GM12878 (cell line): ENCODE results near the gene NEGR1. TPM values are rescaled to one million over a fixed set of nuclear protein-coding genes. Genes with fewer than 3 reads are reported as not detected.

Source experiments
- ATAC-seq: fragments of 200-7000 bp; cut with Tn5 transposase; 3 replicates; pipeline ENCODE4 v1.9.1; 2020; ENCODE audit warnings: mild to moderate bottlenecking, moderate library complexity
- BruUV-seq: library from RNA; stranded (reverse); fragments of 400-500 nt; replicated peaks from 2 replicates; lab custom pipeline; 2021; lab: Mats Ljungman, UMichigan
- CTCF ChIA-PET: fragments of 300-600 bp; sonication (Branson Sonifier 250); formaldehyde crosslinking; extraction: SDS; loops from one replicate; lab custom pipeline; 2021; ENCODE audit warnings: inconsistent platforms; lab: Yijun Ruan, JAX
- POLR2A ChIA-PET: fragments of 350-600 bp; formaldehyde crosslinking; extraction: SDS; loops from one replicate; lab custom pipeline; 2021; ENCODE audit warnings: inconsistent platforms; lab: Charles Lee
- RAD21 ChIA-PET: fragments of 300-600 bp; sonication (Branson Sonifier 250); formaldehyde crosslinking; loops from one replicate; lab custom pipeline; 2023; ENCODE audit warnings: antibody characterized with exemption; ENCODE audit not compliant: unreplicated experiment; lab: Charles Lee
- SMC1A ChIA-PET: fragments of 300-600 bp; sonication (Branson Sonifier 250); formaldehyde crosslinking; loops from one replicate; lab custom pipeline; 2023; ENCODE audit not compliant: unreplicated experiment, uncharacterized antibody; lab: Charles Lee
- DNase-seq: peaks from one replicate; pipeline ENCODE4 v3.0.0-alpha.2; 2011; ENCODE audit warnings: low read depth, low spot score
- FAIRE-seq: peaks from 3 replicates; lab custom pipeline; 2011; peaks lifted over from hg19 to GRCh38; lab: Jason Lieb, UNC
- H2AFZ ChIP-seq: 2 replicates; pipeline ENCODE4 v1.6.0; 2011; ENCODE audit warnings: low read depth, low read length, control low read depth; ENCODE audit not compliant: control insufficient read depth
- H3K27ac ChIP-seq: 2 replicates; pipeline ENCODE4 v1.5.1; 2011; ENCODE audit warnings: control low read depth; ENCODE audit not compliant: control insufficient read depth, insufficient read depth
- H3K27me3 ChIP-seq, 2 experiments: replicated peaks in 1 of 2; 2 replicates each; pipeline versions ENCODE4 v1.6.0 to v1.6.1; 2011; ENCODE audit warnings: low read length in 1 of 2; ENCODE audit not compliant: control insufficient read depth in 2 of 2, insufficient read depth in 2 of 2
- H3K36me3 ChIP-seq, 2 experiments: 2 replicates each; pipeline ENCODE4 v1.5.1; 2011; ENCODE audit warnings: low read length in 1 of 2; ENCODE audit not compliant: control insufficient read depth in 2 of 2, insufficient read depth in 2 of 2
- H3K4me1 ChIP-seq: 2 replicates; pipeline ENCODE4 v1.6.1; 2011; ENCODE audit warnings: mild to moderate bottlenecking, low read length, moderate library complexity, mixed read lengths; ENCODE audit not compliant: control insufficient read depth, insufficient read depth
- H3K4me2 ChIP-seq: 2 replicates; pipeline ENCODE4 v1.6.0; 2011; ENCODE audit warnings: control low read depth; ENCODE audit not compliant: control insufficient read depth, insufficient read depth
- H3K4me3 ChIP-seq: fragments of 200-600 bp; sonication (generic); 2 replicates; pipeline ENCODE4 v1.5.1; 2016
- H3K79me2 ChIP-seq: 2 replicates; pipeline ENCODE4 v1.6.0; 2011; ENCODE audit warnings: low read length; ENCODE audit not compliant: control insufficient read depth, insufficient read depth
- H3K9ac ChIP-seq: 2 replicates; pipeline ENCODE4 v1.8.0; 2011; ENCODE audit warnings: low read length, control low read depth, mixed read lengths; ENCODE audit not compliant: control insufficient read depth, insufficient read depth
- H3K9me3 ChIP-seq: replicated peaks from 3 replicates; pipeline ENCODE4 v1.5.1; 2011; ENCODE audit warnings: mild to moderate bottlenecking, low read length; ENCODE audit not compliant: control insufficient read depth, insufficient read depth
- H4K20me1 ChIP-seq: 2 replicates; pipeline ENCODE4 v1.6.0; 2011; ENCODE audit not compliant: control insufficient read depth, insufficient read depth
- CEBPZ ChIP-seq: fragments of 150-350 bp; IDR thresholded peaks from 2 replicates; pipeline ENCODE4 v1.6.1; 2016; ENCODE audit warnings: low read depth, low read length
- CREB1 ChIP-seq: IDR thresholded peaks from 2 replicates; pipeline ENCODE4 v1.6.1; 2012; ENCODE audit warnings: low read depth, mild to moderate bottlenecking, inconsistent platforms
- E4F1 ChIP-seq: fragments of 450-650 bp; IDR thresholded peaks from 2 replicates; pipeline ENCODE4 v1.6.1; 2018; ENCODE audit warnings: borderline replicate concordance, mild to moderate bottlenecking; ENCODE audit not compliant: partially characterized antibody
- NFXL1 ChIP-seq: fragments of 450-650 bp; IDR thresholded peaks from 2 replicates; pipeline ENCODE4 v1.6.1; 2017; ENCODE audit warnings: antibody characterized with exemption, mild to moderate bottlenecking, borderline replicate concordance
- PRDM15 ChIP-seq: fragments of 450-650 bp; formaldehyde crosslinking; IDR thresholded peaks from 2 replicates; pipeline ENCODE4 v1.4.0; 2020; ENCODE audit warnings: mild to moderate bottlenecking, moderate library complexity
- SIN3A ChIP-seq: IDR thresholded peaks from 2 replicates; pipeline ENCODE4 v1.6.1; 2012; ENCODE audit warnings: low read depth, low read length, improper control_type of control experiment
- STAT3 ChIP-seq: IDR thresholded peaks from 2 replicates; pipeline ENCODE4 v1.6.1; 2011; ENCODE audit warnings: low read depth, low read length, improper control_type of control experiment
- ZNF274 ChIP-seq: IDR thresholded peaks from one replicate; pipeline ENCODE4 v1.8.0; 2011; ENCODE audit not compliant: insufficient read length, insufficient read depth
- WGBS: methylation state at CpG from one replicate; pipeline ENCODE4 v1.1.6; 2016; ENCODE audit warnings: low lambda C conversion rate; ENCODE audit not compliant: insufficient replicate concordance, insufficient coverage; ENCODE audit errors: missing lambda C conversion rate; 5-methylcytosine and 5-hydroxymethylcytosine counted together
- in situ Hi-C: fragments of 300-500 bp; cut with MboI; formaldehyde crosslinking; loops from 9 replicates; pipeline ENCODE4 v1.14.3; 2018; ENCODE audit warnings: mixed read lengths
- intact Hi-C: fragments of 100-400 bp; cut with micrococcal nuclease; formaldehyde crosslinking; loops from one replicate; pipeline ENCODE4 v1.14.2; 2022; ENCODE audit not compliant: unreplicated experiment
- polyA plus RNA-seq, 11 experiments: library from polyadenylated mRNA; depleted of rRNA in 4 of 11; unstranded in 6 of 11; stranded (reverse) in 5 of 11; fragments of >200 nt; fragmentation: Nextera tagmentation in 4 of 11; fragmentation: Illumina TruSeq in 1 of 11; extraction: Ambion mirVana in 4 of 11; extraction: Trizol in 1 of 11; gene quantifications; 1 replicate in 1 of 11; 2 replicates in 10 of 11; pipeline versions ENCODE4 v1.2.1 to v1.2.3, GENCODE V29; 2011 to 2016; ENCODE audit warnings: inconsistent platforms in 2 of 11, missing spikeins in 2 of 11, low read depth in 1 of 11
- total RNA-seq, 4 experiments: library from RNA; depleted of rRNA in 3 of 4; stranded (reverse); fragments of >200 nt in 3 of 4; fragmentation: Illumina TruSeq in 1 of 4; extraction: Trizol in 1 of 4; gene quantifications; 2 replicates each; pipeline versions ENCODE4 v1.2.1 to v1.2.3, GENCODE V29; 2013 to 2021
- TF ChIP-seq, protein P1 (sequence below): fragments of 450-650 bp; IDR thresholded peaks from 2 replicates; pipeline ENCODE4 v1.6.1; 2016; ENCODE audit warnings: mild to moderate bottlenecking

Gene NEGR1
- total and polyA plus RNA-seq, 10 of the 15 experiments (the other 5 are each of a cell fraction or from before 2014, with no cell fraction given) = under 0.01 to 0.03 (median 0.01) TPM; not detected in 7

GRCh38 chr1:71566413-71566812 is 715.9 kb downstream of the NEGR1 start (continued):
- TF ChIP-seq, protein P1, sequence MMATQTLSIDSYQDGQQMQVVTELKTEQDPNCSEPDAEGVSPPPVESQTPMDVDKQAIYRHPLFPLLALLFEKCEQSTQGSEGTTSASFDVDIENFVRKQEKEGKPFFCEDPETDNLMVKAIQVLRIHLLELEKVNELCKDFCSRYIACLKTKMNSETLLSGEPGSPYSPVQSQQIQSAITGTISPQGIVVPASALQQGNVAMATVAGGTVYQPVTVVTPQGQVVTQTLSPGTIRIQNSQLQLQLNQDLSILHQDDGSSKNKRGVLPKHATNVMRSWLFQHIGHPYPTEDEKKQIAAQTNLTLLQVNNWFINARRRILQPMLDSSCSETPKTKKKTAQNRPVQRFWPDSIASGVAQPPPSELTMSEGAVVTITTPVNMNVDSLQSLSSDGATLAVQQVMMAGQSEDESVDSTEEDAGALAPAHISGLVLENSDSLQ = no peak
- no peak for TF ChIP-seq E4F1

- RAD21 ChIA-PET = no interaction called here
- DNase-seq = no peak
Measured at GRCh38 chr1:71565831-71566230, 716.5 kb downstream of the NEGR1 start.

More at GRCh38 chr1:71565831-71566230, 716.5 kb downstream of the NEGR1 start:
- H3K4me1 ChIP-seq = no peaks in the 10 kb centered on the region
- no peak overlapping the region for H3K9ac ChIP-seq
- intact Hi-C loops (no loop called here), in situ Hi-C loops (no loop called here)
- no peak for FAIRE-seq
- no peaks in the 10 kb centered on the region for H3K27me3 ChIP-seq
- H3K4me2 ChIP-seq = no peak overlapping the region
- no peak for ATAC-seq
- ChIA-PET POLR2A (no interaction called here), CTCF (no interaction called here), SMC1A (no interaction called here)
- H3K27ac ChIP-seq = no peak overlapping the region
- BruUV-seq = no TSS peak
- no peaks in the 10 kb centered on the region for H4K20me1 ChIP-seq
- H3K4me3 ChIP-seq = no peak overlapping the region
- no peaks in the 10 kb centered on the region for H3K9me3 ChIP-seq
- H3K79me2 ChIP-seq = no peaks in the 10 kb centered on the region
- TF ChIP-seq ZNF274 (no peak), SIN3A (no peak), PRDM15 (CRISPR knock-in tag) (no peak), CREB1 (no peak), CEBPZ (no peak), NFXL1 (no peak), STAT3 (no peak)
- 3% methylated on average over 3 of the region's 3 CpGs for whole genome bisulfite sequencing
- H3K36me3 ChIP-seq = no peaks in the 10 kb centered on the region
- H2AFZ ChIP-seq = no peak overlapping the region
